HG03558 (cell line): ENCODE results near the gene MAP1A.
"Not testable (repeated sequence)": the region's sequence is repeated elsewhere in the genome, so short reads cannot be mapped to it uniquely, and the experiment has no call there.

Experiments
- ATAC-seq: cut with Tn5 transposase; IDR thresholded peaks from one replicate; pipeline ENCODE4 v1.9.1; 2021; ENCODE audit warnings: moderate number of reproducible peaks; ENCODE audit not compliant: unreplicated experiment; ENCODE audit errors: extremely low read depth

Gene MAP1A

DNA sequence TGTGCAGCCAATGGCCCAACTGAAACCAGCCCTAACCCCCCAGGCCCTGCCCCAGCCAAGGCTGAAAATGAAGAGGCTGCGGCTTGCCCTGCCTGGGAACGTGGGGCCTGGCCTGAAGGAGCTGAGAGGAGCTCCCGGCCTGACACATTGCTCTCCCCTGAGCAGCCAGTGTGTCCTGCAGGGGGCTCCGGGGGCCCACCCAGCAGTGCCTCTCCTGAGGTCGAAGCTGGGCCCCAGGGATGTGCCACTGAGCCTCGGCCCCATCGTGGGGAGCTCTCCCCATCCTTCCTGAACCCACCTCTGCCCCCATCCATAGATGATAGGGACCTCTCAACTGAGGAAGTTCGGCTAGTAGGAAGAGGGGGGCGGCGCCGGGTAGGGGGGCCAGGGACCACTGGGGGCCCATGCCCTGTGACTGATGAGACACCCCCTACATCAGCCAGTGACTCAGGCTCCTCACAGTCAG is 11.2 kb downstream of the MAP1A start:
- ATAC-seq = no peak

DNA sequence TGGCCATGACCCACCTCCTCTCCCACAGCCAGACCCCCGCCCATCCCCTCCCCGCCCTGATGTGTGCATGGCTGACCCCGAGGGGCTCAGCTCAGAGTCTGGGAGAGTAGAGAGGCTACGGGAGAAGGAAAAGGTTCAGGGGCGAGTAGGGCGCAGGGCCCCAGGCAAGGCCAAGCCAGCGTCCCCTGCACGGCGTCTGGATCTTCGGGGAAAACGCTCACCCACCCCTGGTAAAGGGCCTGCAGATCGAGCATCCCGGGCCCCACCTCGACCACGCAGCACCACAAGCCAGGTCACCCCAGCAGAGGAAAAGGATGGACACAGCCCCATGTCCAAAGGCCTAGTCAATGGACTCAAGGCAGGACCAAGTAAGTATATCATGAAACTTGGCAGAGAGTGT is 11.7 kb downstream of the MAP1A start:
- no peak for ATAC-seq

DNA sequence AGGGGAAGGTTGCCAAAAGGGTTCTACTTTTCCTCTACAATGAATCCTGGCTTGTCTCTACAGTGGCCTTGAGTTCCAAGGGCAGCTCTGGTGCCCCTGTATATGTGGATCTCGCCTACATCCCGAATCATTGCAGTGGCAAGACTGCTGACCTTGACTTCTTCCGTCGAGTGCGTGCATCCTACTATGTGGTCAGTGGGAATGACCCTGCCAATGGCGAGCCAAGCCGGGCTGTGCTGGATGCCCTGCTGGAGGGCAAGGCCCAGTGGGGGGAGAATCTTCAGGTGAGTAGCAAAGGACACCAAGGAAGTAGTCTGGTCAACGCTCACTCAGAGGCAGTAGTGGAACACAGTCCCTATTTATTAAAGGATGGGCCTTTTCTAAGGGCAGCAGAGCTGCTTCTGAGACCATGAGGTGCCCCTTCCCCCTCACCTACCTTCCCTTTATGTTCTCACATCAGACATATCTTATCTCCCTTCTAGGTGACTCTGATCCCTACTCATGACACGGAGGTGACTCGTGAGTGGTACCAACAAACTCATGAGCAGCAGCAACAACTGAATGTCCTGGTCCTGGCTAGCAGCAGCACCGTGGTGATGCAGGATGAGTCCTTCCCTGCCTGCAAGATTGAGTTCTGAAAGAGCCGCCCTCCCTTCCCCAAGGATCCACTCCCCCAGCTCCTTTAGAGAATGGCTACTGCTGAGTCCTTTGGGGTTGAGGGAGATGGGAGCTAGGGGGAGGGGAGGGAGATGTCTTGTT is 12.4 kb downstream of the MAP1A start:
- ATAC-seq = no peak

DNA sequence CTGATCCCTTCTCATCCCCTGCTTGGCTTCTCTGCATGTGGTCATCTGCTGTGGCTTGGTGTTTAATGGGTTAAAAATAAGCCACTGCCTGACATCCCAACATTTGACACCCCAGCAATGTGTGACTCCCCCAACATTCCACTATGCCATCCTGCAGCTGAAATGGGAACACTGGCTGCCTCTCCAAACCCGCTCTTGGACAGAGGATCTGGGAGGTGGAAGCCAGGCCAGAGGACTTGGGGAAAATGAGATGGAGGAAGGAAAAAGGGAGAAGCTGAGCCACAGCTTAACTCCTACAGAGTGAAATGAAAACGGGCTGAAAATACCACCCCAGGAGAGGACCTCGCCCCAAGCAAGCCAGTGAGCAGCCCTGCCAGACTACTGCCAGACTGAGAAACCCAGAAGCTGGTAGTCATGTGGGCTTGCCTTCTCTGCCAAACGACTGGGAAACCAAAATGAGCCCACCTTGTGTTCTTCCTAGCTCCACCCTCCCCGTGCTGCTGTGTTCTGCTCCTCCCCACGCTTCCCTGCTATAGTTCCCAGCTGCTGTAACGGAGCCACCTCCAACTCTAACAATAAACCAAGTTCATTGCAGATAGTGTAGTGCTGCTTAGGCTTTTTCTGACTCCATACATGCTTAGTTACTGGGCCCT is 13.7 kb downstream of the MAP1A start:
- no peak for ATAC-seq

DNA sequence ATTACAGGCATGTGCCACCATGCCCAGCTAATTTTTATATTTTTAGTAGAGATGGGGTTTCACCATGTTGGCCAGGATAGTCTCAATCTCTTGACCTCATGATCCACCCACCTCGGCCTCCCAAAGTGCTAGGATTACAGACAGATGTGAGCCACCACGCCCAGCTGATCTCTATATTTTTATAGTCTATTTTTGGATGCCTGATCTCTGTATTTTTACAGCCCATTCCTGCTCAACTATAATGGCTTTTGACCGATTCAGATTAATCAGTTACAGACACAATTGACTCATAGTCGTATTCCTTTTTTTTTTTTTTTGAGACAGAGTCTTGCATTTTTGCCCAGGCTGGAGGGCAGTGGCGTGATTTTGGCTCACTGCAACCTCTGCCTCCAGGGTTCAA is 15.4 kb downstream of the MAP1A start:
- not testable (repeated sequence) for ATAC-seq

DNA sequence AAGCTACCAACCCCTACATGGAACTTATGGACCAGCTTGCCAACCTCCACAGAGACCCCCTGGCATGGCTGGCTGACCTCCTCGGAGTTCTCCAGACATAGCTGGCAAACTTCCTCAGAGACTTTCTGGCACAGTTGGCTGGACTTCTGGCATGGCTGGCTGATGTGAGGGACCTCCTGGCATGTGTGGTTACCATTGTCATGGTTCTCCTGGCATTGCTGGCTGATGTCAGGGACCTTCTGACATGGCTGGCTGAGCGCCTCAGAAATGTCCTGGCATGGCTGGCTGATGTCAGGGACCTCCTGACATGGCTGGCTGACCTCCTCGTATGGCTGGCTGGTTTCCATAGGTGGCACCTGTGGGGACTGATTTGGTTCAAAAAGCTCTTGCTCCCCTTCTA is 17.5 kb downstream of the MAP1A start:
- ATAC-seq = no peak

DNA sequence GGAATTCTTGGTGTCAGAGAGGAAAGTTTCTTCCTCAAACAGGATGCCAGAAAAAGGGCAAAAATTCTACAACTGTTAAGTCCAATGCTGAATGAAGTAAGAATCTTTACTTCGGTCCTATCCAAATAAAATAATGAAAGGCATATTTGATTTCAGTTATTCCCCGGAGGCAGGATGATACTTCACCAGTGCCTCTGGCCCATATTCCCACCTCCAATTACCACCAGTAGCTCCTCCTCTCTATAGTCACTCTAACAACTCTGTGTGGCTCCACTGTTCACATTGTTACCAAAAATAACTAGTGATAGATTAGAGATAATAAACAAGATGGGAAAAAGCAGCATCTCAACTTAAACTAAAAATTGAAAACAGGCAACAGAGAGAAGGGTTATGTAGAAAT is 20.7 kb downstream of the MAP1A start:
- no peak for ATAC-seq

DNA sequence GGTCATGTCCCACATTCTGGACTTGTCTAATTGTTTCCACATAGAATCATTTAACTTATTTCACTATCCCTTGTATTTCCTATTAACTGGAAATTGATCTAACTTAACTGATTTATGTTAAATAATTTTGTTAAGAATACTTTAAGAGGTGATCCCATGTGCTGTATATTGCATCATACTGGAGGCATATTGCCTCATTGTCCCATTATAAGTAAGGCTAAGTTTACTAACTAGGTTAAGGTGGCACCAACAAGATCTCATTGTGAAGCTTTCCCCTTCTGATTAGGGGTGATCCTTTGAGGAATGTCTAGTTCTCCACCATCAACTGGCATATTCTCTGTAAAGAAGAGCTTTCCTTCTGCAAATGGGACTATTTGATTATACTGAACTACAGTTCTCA is 24.4 kb downstream of the MAP1A start:
- ATAC-seq = no peak

DNA sequence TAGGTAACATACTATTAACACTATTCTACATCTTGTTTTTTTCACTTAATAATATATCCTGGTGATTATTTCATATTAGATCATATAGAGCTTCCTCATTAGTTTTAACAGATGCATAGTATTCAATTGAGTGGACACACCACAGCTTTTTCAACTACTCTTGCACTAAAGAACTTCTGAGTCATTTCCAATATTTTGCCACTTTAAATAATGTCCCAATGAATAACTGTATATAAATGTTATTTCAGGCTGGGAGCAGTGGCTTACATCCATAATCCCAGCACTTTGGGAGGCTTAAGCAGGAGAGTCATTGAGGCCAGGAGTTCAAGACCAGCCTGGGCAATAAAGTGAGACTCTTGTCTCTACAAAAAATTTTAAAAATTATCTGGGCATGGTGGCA is 26.9 kb downstream of the MAP1A start:
- ATAC-seq = no peak

DNA sequence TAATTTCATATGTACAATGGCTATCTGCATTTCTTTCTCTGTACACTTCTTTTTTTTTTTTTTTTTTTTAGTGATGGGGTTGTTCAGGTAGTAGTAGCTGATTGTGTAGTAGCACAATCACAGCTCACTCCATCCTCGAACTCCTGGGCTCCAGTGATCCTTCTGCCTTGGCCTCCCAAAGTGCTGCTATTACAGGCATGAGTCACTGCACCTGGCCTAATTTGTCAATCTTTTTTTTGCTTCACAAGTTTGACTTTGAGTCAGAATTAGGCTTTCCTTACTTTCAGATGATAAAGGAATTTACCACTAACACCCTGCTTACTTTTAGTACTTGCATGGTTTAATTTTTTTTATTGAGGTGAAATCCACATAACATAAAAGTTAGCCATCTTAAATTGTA is 28.0 kb downstream of the MAP1A start:
- no peak for ATAC-seq

DNA sequence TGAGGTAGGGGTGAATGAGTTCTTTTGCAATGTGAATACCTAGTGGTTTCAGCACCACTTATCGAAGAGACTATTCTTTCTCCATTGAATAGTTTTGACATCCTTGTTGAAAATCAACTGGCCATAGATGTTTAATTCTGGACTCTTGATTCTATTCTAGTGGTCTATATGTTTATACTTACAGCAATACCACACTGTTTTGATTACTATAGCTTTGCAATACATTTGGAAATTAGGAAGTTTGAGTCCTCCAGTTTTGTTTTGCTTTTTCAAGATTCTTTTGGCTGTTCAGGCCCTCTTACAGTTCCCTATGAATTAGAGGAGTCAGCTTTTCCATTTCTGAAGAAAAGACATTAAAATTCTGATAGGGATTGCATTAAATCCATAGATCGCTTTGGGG is 30.1 kb downstream of the MAP1A start:
- no peak for ATAC-seq

DNA sequence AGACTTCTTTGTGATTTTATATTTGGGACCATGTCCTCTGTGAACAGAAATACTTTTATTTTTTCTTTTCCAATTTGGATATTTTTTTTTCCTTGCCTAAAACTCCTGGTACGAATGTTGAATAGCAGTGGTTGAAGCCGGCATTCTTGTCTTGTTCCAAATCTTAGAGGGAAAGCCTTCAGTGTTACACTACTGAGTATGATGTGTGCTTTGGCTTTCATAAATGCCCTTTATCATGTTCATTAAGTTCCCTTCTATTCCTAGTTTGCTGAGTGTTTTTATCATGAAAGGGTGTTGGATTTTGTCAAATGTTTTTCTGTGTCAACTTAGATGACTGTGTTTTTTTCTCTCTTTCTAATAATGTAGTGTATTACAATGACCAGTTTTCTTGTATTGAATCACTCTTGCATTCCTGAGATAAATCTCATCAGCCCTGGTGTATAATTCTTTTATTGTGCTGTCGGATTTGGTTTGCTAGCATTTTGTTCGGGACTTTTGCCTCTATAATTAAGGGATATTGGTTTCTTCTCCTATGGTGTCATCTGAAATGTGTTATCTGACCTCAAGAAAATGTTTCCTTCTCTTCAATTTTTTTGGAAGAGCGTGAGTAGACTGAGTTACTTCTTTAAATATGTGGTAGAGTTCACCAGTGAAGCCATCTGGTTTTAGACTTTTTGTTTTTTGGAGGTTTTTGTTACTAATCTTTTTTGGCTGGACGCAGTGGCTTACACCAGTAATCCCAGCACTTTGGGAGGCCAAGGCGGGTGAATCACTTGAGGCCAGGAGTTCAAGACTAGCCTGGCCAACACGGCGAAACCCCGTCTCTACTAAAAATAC is 33.3 kb downstream of the MAP1A start:
- no peak for ATAC-seq

DNA sequence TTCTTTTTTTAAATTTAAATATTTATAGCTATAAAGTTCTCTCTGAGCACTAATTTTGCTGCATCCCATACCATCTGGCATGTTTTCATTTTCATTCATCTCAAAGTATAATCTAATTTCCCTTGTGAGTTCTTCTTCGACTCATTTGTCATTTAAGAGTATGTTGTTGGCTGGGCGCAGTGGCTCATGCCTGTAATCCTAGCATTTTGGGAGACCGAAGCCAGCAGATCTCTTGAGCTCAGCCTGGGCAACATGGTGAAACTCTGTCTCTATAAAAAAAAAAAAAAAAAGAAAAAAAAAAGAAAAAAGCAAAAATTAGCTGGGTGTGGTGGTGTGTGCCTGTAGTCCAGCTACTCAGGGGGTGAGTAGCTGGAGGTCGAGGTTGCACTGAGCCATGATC is 34.8 kb downstream of the MAP1A start:
- no peak for ATAC-seq

DNA sequence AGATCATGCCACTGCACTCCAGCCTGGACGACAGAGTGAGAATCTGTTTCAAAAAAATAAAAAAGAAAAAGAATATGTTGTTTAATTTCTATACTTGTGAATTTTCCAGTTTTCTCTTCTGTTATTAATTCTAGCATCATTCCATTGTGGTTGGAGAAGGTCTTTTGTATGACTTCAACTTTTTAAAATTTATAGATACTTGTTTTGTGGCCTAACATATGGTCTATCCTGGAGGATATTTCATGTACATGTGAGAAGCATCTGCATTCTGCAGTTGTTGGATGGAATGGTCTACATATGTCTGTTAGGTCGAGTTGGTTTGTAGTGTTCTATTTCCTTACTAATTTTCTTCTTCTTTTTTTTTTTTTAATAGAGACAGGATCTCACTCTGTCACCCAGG is 35.6 kb downstream of the MAP1A start:
- no peak for ATAC-seq

DNA sequence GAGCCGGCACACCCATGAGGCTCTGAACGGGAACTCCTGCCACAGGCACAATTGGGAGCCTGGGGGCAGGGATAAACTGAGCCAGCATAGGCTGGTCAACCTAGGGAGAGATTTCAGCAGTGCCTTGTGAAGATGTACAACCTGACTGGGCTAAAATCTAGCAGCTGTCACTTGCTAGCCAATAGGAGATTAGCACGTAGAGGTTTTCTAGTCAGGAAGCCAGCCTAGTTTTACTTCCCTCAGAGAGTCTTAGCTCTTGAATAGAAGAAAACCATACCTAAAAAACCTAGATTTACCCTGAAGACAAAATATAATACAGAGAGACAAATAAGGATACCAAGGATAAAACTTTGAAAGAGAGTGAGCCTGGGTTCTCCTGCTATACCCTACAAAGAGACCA is 45.3 kb downstream of the MAP1A start:
- ATAC-seq = not testable (repeated sequence)

DNA sequence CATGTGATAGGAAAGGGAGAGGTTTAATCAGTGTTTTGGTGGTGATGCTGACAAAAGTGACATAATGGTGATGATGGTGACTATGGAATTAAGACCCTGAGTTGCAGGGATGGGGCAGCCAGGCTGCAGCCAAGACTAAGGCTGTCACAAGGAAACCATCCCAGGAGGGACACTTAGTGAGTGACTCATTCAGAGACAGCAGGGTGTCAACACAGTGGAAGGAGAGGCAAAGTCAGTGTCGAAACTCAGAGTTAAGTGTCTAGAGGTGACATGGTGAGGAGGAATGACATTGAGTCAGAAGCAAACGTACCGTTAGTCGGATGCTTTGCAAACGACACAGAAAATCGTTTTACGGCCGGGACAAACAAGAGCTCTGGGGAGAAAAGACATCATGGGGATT is 46.4 kb downstream of the MAP1A start:
- ATAC-seq = not testable (repeated sequence)

DNA sequence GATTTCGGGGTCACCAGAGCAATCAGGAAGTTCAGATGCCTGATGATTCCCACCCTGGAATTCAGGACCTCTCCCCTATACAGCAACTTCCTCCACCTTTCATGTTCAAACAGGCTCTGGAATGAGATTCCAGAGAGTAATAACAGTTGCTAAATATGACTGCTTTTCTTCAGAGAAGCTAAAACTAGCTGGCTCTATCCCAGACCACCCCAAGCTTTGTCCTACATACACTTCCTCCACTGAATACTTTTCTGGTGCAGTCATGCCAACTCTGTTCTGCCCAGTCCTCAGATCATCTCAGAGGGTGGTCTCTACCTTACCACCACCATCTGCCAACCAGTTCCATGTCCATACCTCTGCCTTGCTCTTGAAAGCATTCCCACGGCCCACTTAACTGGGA is 49.2 kb downstream of the MAP1A start:
- ATAC-seq = not testable (repeated sequence)

DNA sequence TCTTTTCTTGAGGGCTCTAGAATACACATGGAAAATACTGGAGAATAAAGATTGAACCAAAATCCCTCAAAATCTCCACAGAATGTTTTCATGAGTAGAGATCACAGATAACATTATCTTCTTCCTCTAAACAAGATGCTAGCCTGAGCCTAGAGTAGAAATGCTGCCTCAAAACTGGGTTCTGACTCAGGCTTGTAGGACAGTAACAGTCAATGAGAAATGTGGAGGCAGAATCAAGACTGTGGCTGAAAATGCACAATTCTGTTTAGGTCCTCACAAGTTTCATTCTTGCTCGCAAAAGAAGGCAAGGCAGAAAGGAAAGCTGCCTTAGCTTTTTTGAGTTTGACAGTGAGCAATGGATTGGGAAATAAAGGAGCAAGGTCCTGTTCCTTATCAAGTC is 57.2 kb downstream of the MAP1A start:
- not testable (repeated sequence) for ATAC-seq
